Middle frontal gyrus (tissue), 1 donor: ENCODE data around the gene MYLK4.

Source experiments
- DNase-seq: peaks from one replicate; pipeline ENCODE4 v3.0.0-alpha.2; 2015; ENCODE audit warnings: low spot score; ENCODE audit errors: extremely low spot score

Gene MYLK4

GRCh38 chr6:2708456-2708855 lies 42.3 kb downstream of the MYLK4 start:
- DNase-seq, result no peak

- no peak for DNase-seq
Measured at GRCh38 chr6:2706558-2706957, 44.2 kb downstream of the MYLK4 start.

- no peak for DNase-seq
Measured at GRCh38 chr6:2705256-2705655, 45.5 kb downstream of the MYLK4 start.

- DNase-seq, result no peak
Measured at GRCh38 chr6:2697291-2697690, 53.4 kb downstream of the MYLK4 start.

- DNase-seq, result no peak
Measured at GRCh38 chr6:2695454-2696095, 55.1 kb downstream of the MYLK4 start.

- DNase-seq, result no peak
Measured at GRCh38 chr6:2693231-2693630, 57.5 kb downstream of the MYLK4 start.

GRCh38 chr6:2688401-2689064 lies 62.2 kb downstream of the MYLK4 start:
- DNase-seq, result no peak

- no peak for DNase-seq
Measured at GRCh38 chr6:2687456-2687855, 63.3 kb downstream of the MYLK4 start.

GRCh38 chr6:2686515-2686914 lies 64.2 kb downstream of the MYLK4 start:
- DNase-seq, result no peak

- DNase-seq, result no peak
Measured at GRCh38 chr6:2684766-2685754, 65.7 kb downstream of the MYLK4 start.

GRCh38 chr6:2684103-2684749 lies 66.5 kb downstream of the MYLK4 start:
- DNase-seq, result no peak

- DNase-seq, result no peak
Measured at GRCh38 chr6:2680264-2680922, 70.3 kb downstream of the MYLK4 start.

- DNase-seq, result no peak
Measured at GRCh38 chr6:2677080-2677593, 73.6 kb downstream of the MYLK4 start.

- DNase-seq, result no peak
Measured at GRCh38 chr6:2676048-2676447, 74.7 kb downstream of the MYLK4 start.

GRCh38 chr6:2674857-2675256 lies 75.9 kb downstream of the MYLK4 start:
- DNase-seq, result no peak

- no peak for DNase-seq
Measured at GRCh38 chr6:2669067-2669700, 81.5 kb downstream of the MYLK4 start.

GRCh38 chr6:2667617-2668016 lies 83.1 kb downstream of the MYLK4 start:
- DNase-seq, result no peak

- no peak for DNase-seq
Measured at GRCh38 chr6:2666906-2667575, 83.7 kb downstream of the MYLK4 start.

- no peak for DNase-seq
Measured at GRCh38 chr6:2665146-2666070, 85.3 kb downstream of the MYLK4 start.
